ENCODE results near the gene RBBP9.
"Not testable (repeated sequence)": the region's sequence is repeated elsewhere in the genome, so short reads cannot be mapped to it uniquely, and the experiment has no call there.

Gene RBBP9

DNA sequence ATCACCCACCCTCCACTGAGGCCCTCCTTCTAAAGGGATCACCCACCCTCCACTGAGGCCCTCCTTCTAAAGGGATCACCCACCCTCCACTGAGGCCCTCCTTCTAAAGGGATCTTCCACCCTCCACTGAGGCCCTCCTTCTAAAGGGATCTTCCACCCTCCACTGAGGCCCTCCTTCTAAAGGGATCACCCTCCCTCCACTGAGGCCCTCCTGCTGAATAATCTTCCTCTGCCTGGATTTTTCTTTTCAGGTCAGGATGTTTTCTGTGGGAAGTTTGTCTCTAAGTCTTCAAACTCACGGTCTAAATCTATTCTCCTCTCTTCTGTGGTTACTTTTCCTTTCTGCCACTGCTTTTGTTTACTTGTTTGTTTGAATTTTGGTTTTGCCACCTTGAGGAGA, 4.6 kb upstream of the RBBP9 start:
- DNase-seq: not testable (repeated sequence)

DNA sequence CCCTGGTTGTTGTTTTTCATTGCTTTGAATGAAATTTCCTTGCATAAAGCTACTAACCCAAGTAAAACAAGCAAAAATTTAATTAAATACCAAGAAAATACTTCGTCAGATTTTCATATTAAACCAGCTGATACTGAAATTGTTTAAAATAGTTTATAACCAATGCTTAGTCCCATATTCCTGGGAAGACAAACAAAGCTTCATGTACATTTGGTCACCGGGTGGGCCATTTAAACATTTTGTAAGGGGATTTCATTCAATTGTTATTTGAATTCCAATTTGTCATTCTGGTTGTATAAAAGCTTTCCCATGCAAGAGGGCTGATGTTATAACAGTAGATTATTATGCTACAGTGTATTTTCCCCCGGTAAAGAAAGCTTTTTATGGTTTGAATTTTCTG, 578 bp upstream of the RBBP9 start:
- DNase-seq: no peak

DNA sequence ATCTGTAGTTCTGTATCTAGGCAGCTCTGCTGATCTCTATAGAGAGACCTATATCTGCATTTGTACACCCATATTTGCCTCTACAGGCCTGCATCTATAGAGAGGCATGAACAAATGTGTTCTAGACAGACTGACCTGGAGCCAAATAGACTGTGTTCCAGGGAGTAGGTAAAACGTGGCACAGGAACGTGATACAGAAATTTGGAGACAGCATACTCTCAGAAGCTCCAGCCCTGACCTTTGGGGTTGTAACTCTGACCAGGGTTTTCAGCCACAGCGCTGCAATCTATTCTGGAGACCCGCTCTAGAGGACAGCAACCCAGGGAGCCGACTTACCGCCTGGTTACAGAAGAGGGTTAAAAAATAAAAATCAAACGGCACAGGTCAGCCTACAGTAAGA, 983 bp downstream of the RBBP9 start:
- peak; percentile 54 for DNase-seq

DNA sequence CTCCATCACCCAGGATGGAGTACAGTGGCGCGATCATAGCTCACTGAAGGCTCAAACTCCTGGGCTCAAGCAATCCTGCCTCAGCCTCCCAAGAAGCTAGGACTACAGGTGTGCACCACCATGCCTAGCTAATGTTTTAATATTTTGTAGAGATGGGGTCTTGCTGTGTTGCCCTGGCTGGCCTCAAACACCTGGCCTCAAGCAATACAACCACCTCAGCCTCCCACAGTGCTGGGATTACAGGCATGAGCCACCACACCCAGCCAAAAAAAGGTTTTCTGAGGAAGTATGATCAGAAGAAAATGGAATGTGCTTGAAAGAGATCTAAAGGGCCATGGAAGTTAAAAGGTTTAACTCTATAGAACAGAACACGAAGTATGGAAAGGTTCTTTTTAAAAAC, 8.7 kb downstream of the RBBP9 start:
- no peak for DNase-seq

DNA sequence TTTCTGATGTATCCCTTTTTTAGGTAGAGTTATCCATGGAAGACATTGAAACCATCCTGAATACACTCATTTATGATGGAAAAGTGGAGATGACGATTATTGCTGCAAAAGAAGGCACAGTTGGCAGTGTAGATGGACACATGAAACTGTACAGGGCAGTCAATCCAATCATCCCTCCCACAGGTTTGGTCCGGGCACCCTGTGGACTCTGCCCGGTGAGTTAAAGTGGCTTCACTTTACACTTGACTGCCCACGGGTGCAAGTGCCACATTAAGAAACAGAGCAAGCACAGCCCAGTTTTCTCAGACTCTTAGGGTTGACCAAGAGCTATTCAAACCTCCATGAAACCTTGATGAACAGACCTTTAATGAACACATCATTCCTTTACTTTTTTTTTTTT, 15.4 kb downstream of the RBBP9 start:
- DNase-seq: no peak

DNA sequence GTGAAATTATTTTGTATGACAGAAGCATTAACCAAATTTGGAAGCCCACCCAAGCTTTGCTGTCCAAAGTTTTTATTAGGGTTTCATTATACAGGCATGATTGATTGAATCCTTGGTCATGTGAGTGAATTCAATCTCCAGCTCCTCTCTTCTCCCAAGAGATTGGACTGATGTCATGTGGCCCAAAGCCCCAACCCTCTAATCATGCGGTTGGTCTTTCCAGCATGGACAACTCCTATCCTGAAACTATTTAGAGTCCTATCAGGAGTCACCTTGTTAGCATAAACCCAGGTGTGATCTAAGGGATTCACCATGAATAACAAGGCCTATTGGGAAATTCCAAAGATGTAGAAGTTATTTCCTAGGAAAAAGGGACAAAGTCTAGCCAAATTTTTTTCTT, 19.2 kb downstream of the RBBP9 start:
- DNase-seq: no peak

DNA sequence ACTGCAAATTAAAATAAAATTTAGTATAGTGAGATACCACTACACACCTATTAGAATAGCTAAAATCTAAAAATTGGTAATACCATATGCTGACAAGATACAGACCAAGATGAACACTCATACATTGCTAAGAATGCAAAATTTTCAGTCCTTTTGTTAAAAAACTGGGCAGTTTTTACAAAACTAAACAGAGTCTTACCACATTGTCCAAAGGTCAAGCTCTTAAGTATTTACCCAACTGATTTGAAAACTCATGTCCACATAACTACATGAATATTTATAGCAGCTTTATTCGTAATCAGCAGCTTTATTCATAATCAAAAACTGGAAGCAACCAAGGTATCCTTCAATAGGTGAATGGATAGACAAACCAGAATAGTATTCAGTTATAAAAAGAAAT, 19.8 kb downstream of the RBBP9 start:
- DNase-seq: no peak

DNA sequence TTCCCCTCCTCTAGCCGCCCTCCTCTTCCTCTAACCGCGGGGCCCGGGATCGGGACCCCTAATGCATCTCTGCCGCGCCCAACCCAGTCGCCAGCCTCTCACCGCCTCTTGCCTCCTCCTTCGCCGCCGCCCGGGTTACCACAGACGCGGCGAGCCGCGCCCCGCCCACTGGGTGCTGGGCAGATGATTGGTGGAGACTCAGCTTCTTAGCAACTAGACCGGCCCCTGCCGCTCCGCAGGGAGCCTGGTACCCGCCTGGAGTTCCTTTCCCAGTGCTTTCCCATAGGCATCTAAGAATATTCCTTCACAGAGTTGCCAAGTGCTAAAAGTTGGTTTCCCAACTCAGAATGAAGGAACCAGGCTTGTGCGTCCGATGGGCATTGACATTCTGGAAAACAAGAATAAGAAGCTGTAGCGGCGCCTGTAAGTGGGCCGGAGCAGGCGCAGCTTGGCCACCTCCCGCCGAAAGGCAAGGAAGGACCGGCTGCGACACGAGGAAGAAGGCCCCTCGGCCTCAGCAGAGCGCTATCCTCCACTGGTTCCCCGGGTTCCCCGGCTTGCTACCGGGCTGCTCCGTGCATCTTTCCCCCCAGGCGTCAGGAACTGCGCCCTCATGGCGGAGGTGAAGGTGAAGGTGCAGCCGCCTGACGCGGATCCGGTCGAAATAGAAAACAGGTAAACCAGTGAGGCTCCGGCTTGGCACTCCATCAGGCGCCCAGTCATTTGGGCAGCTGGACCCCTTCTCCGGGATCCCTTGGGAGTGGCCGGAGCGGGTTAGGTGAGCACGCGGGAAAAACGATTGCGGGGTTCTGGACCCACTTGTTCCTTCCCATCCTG, 29.9 kb downstream of the RBBP9 start, which contains the start of the genes DZANK1 and POLR3F:
DZANK1 (minus strand) TSS at position 137 of the 837 bp plus-strand sequence. CDS start 1,672 bp downstream, outside the sequence.
POLR3F (plus strand) TSS at position 497 of the 837 bp plus-strand sequence; CDS start at position 614, 117 bp downstream.
- peak; percentile 97 for DNase-seq

DNA sequence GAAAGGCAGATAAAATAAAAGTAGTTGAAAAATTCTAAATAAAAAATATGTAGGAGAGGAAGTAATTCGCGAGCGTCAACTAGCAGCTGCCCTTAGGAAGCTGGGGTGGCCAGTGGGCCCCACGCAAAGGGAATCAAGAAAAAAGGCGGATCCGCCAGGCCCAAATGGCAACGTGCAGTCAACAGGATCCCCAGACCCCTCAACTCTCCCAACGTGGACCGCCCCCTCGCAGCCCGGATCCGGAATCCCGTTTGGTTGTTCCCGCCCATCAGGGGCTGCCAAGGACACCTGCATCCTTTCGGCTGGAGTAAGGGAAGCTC, 30.5 kb downstream of the RBBP9 start:
- no peak for DNase-seq

DNA sequence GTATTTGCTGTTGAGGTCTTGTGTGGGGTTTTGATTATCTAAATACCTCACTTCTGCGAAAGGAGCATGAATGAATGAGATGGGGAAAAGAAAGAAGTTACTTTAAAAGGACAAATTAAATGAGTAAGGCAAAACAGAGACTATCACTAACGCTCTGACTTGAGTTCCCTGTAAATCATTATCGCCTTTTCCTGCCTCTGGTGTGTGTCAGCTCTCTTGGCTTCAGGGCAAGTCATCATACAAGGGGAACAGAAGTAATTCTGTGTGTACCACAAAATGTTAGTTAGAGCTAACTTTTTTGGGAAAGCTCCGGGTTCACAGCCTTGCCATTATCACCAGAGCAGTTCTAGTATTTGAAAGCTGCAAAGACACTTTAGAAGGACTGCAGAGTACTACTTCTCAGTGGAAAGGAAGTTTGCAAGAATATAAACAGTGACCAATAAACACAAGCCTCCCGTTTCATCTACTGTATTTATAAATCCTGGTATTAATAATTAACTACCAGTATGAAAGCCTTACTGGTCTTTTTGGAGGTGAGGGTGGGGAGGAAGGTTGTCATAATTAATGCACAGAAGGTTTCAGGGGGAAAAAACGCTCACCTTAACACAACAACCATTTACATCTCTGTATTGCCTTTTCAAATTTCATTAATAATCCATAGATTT, 31.4 kb downstream of the RBBP9 start:
- DNase-seq: no peak

DNA sequence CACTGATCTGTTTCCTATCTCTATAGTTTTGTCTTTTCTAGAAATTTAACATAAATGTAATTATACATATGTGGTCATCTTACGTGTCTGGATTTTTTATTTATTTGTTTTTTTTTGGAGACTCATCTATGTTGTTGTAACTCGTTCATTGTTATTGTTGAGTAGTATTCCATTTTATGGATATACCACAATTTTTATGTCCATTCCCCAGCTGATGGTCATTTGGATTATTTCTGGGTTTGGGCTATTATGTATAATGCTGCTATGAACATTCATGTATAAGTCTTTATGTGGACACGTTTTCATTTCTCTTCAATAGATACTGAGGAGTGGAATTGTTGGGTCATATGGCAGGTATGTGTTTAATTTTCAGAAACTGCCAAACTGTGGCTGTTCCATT, 40.4 kb downstream of the RBBP9 start:
- DNase-seq: no peak

DNA sequence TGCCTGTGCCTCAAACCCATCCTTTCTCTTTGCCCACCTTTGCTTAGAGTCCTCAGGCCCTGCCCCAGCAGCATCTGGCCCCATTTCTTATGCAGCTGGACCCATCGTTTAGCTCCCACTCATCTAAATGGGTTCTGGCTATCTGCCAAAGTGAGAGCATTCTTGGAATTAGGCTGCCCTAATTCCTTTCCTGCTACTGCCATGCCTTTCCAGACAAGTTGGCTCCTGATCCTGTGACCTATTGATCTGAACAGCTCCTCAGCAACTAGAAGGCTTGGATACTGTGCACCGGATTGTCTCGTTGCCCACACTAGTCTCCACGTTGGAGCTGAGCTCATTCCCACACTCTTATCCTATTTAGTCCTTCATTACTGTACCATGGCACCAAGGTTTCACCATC, 53.1 kb downstream of the RBBP9 start:
- no peak for DNase-seq

DNA sequence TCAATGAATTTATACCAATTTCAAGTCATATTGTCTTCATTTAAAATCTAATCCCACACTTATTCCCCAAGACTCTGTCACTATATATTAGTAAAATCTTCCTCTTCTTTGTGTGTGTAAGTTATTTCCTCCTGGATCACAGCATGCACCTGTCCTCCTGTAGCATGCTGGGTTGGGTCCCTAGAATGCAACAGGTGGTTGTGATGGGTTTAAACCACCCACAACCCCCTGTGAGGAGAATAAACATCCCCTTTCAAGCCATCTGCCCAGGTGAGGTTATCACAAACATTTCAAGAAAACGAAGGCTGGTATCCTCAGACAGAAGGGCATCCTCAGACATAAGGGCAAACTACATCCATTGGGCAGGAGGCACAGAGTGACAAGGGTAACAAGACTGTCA, 56.6 kb downstream of the RBBP9 start:
- no peak for DNase-seq

DNA sequence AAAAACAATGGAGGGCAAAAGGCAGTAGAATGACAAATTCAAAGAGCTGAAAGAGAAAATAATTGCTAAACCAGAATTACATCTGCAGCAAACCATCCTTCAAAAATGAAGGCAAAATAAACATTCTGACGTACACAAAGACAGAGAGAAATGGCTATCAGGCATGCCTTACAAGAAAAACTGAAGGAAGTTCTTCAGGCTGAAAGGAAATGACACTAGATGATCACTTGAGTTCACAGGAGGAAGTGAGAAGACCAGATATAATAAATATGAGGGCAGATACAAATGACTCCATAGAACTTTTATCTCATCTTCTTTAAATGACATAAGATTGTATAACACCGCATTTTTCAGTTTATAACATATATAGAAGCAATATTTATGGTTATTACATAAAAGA, 60.2 kb downstream of the RBBP9 start:
- DNase-seq: no peak

All from NCI-H510A treated with DMSO at 0.1 percent for 48 hours (cell line).